HG03575 (cell line): Measurements from ENCODE around the gene C19orf25.
"Not testable (repeated sequence)": the region's sequence is repeated elsewhere in the genome, so short reads cannot be mapped to it uniquely, and the experiment has no call there.

Experiments used
- ATAC-seq: cut with Tn5 transposase; IDR thresholded peaks from one replicate; pipeline ENCODE4 v1.9.1; 2021; ENCODE audit not compliant: unreplicated experiment, insufficient number of reproducible peaks, low FRiP score; ENCODE audit errors: extremely low read depth

C19orf25 gene

GRCh38 chr19:1483979-1484428 lies 5.0 kb upstream of the C19orf25 start:
- ATAC-seq: no peak

GRCh38 chr19:1483131-1483978 lies 4.3 kb upstream of the C19orf25 start:
- no peak for ATAC-seq

- no peak for ATAC-seq
These were observed 3.5 kb upstream of the C19orf25 start for GRCh38 chr19:1482361-1483130.

GRCh38 chr19:1481893-1482360 lies 2.9 kb upstream of the C19orf25 start:
- ATAC-seq: no peak

GRCh38 chr19:1481224-1481892 lies 2.3 kb upstream of the C19orf25 start:
- no peak for ATAC-seq

DNA sequence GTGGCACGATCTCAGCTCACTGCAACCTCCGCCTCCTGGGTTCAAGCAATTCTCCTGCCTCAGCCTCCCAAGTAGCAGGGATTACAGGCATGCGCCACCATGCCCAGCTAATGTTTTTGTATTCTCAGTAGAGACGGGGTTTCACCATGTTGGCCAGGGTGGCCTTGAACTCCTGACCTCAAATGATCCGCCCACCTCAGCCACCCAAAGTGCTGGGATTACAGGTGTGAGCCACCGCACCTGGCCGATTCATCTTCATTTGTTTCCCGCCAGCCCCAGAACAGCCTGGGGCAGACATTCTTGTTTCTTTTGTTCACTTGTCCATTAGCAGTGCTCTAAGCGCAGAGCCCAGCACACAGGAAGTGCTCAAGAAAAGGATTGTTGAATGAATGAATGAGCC lies 2.0 kb downstream of the C19orf25 start:
- ATAC-seq: not testable (repeated sequence)

GRCh38 chr19:1475751-1476437 lies 3.1 kb downstream of the C19orf25 start:
- ATAC-seq: no peak

- ATAC-seq: no peak
These were observed 4.2 kb downstream of the C19orf25 start for GRCh38 chr19:1474765-1475351.

GRCh38 chr19:1474011-1474764 lies 4.8 kb downstream of the C19orf25 start:
- ATAC-seq: no peak

DNA sequence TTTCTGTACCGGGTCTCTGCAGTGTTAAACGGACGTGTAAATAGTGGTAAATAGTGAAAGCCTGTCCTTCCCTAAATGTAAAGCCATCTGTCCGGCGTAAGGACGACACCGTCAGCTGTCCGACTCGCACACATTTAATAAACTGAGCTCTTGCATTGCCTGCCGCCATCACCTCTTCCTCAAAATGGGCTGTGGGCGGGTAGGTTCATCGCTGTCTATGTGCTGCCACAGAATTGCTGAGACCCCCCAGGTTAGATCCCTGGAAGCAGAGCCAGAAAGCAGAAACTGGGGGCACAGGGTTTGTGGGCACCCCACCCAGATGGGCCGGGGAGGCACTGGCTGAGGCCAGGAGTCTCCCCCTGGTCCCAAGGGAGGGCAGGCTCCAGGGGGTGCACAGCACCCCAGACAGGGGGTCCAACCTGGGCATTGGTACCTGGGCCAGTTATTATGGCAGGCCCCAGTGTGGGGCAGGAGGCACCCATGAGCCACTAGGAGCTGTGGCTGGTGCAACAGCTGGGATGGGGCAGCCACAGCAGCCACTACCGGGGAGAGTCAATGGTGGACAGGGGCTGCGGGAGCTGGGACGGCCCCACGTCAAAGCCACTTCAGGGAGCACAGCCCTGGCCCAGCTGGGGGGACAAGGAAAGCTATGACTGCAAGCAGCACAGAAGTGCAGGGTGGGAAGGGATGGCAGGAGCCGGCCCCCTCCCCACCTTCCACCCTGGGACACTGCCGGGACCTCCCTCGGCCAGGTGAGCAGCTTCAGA lies 5.7 kb downstream of the C19orf25 start:
- no peak for ATAC-seq

GRCh38 chr19:1472231-1473084 lies 6.6 kb downstream of the C19orf25 start:
- no peak for ATAC-seq

- ATAC-seq: no peak
These were observed 7.4 kb downstream of the C19orf25 start for GRCh38 chr19:1471515-1472160.

- ATAC-seq: no peak
These were observed 8.0 kb downstream of the C19orf25 start for GRCh38 chr19:1471010-1471514.

DNA sequence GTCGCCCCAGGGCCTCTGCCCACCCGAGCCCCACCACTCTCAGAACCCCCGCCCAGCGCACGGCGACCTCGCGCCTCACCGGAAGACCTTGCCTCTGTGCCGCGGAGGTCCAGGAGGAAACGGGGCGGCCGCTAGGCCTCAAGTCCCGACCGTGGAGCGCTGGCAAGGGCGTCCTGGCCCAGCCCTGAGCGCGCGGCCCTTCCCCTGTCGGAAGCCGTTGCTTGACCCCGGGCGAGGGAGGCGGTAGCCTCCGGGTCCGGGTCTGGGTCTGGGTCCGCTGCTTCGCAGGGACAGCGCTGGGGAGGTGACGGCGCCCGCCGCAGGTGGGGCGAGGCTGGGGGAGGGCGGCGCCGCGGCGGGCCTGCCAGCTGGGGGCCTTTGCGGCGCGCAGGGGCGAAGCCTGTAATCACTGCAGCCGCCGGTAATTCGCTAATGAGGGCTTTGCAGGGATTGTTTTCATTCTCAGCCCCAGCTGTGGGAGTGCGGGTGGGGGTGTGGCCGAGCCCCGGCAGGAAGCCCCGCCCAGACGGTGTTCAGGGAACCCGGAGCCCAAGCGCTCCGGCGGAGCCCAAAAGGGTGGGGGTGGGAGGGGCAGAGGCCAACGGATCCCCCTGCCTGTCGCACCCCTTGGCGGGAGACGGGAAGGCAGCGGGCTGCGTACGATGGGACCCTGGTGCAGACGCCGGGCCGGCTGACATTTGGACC lies 8.6 kb downstream of the C19orf25 start:
- no peak for ATAC-seq

DNA sequence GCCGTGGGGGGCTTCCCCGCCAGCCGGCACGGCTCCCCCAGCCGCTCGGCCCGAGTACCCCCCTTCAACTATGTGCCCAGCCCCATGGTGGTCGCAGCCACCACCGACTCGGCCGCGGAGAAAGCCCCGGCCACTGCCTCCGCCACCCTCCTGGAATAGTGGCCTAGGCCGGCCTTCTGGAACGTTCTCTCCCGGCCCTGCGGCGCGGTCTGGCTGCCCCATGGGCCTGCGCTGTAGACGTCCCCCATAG lies 9.0 kb downstream of the C19orf25 start:
- ATAC-seq: no peak
